COLO668 (cell line): ENCODE data around the gene ALG10.
"Not testable (repeated sequence)": the region's sequence is repeated elsewhere in the genome, so short reads cannot be mapped to it uniquely, and the experiment has no call there.

Experiments used
- DNase-seq: peaks from one replicate; lab custom pipeline; 2025; ENCODE audit not compliant: unreplicated experiment; lab: John Stamatoyannopoulos, UW

Gene ALG10

GRCh38 chr12:34022079-34022830, at the start of gene ALG10:
Gene ALG10, plus strand, starts transcription at chr12:34022496. Its CDS starts 104 bp downstream, at chr12:34022600.
- peak; percentile 91 for DNase-seq

GRCh38 chr12:33972884-33973283, 49.4 kb upstream of the ALG10 start:
- DNase-seq: not testable (repeated sequence)

GRCh38 chr12:33977887-33978286, 44.4 kb upstream of the ALG10 start:
- DNase-seq: no peak

- DNase-seq: no peak
These were observed 34.0 kb upstream of the ALG10 start for GRCh38 chr12:33988197-33988805.

- no peak for DNase-seq
These were observed 33.4 kb upstream of the ALG10 start for GRCh38 chr12:33988913-33989312.

GRCh38 chr12:33994857-33995808, 27.2 kb upstream of the ALG10 start:
- no peak for DNase-seq

GRCh38 chr12:34008835-34009234, 13.5 kb upstream of the ALG10 start:
- not testable (repeated sequence) for DNase-seq

GRCh38 chr12:34016361-34016760, 5.9 kb upstream of the ALG10 start:
- DNase-seq: no peak

- DNase-seq: no peak
These were observed 1.2 kb upstream of the ALG10 start for GRCh38 chr12:34021071-34021470.

- not testable (repeated sequence) for DNase-seq
These were observed 5.4 kb downstream of the ALG10 start for GRCh38 chr12:34027661-34028060.

GRCh38 chr12:34030591-34030990, 8.3 kb downstream of the ALG10 start:
- DNase-seq: no peak

GRCh38 chr12:34033628-34034296, 11.5 kb downstream of the ALG10 start:
- no peak for DNase-seq

GRCh38 chr12:34038357-34038756, 16.1 kb downstream of the ALG10 start:
- not testable (repeated sequence) for DNase-seq

GRCh38 chr12:34046570-34046969, 24.3 kb downstream of the ALG10 start:
- DNase-seq: no peak

- DNase-seq: not testable (repeated sequence)
These were observed 25.6 kb downstream of the ALG10 start for GRCh38 chr12:34047855-34048254.

GRCh38 chr12:34048714-34049113, 26.4 kb downstream of the ALG10 start:
- DNase-seq: no peak

GRCh38 chr12:34051486-34051885, 29.2 kb downstream of the ALG10 start:
- DNase-seq: no peak

- DNase-seq: no peak
These were observed 32.6 kb downstream of the ALG10 start for GRCh38 chr12:34054938-34055337.
